Right ventricle myocardium inferior (tissue), 1 donor: Measurements from ENCODE around the gene CBLC. TPM values are rescaled to one million over a fixed set of nuclear protein-coding genes. Genes with fewer than 3 reads are reported as not detected.
A peak's percentile ranks its signal among the peaks of the same experiment; 100 is the strongest.

Source experiments
- ATAC-seq: fragments of 200-7000 bp; cut with Tn5 transposase; one replicate; pipeline ENCODE4 v1.9.1; 2020; ENCODE audit warnings: mild to moderate bottlenecking, moderate library complexity
- DNase-seq: peaks from one replicate; pipeline ENCODE4 v3.0.0; 2021; ENCODE audit errors: missing footprints
- intact Hi-C: fragments of 100-400 bp; cut with DNase I; formaldehyde crosslinking; loops from one replicate; pipeline ENCODE4 v1.11.0; 2022
- total RNA-seq: library from RNA; stranded (reverse); fragmentation: NEBNext Ultra II Directional; extraction: Animal tissue kit (Norgen Biotek cat#: 25700); gene quantifications from one replicate; pipeline ENCODE4 v1.2.1, GENCODE V29; 2021
- donor health status: DM: no; HTN: yes; CAD: no; lungs with severe emphysema.

The CBLC gene
- total RNA-seq, 1 donor from 2014 or later = not detected

DNA sequence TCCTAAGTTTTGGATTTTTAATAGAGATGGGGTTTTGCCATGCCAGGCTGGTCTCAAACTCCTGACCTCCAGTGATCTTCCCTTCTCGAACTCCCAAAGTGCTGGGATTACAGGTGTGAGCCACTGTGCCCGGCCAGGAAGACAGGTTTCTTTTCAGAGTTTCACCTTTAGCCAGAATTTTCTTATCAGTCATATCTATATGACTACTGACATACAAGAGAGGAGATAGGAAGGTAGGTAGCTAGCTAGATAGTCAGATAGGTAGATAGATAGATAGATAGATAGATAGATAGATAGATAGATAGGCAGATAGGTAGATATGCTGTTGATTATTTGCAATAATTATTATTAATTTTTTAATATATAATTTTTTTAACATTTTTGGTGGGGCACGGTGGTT, 7.6 kb downstream of the CBLC start:
- intact Hi-C loops = no loop called here
- ATAC-seq (no peak), DNase-seq (no peak)

DNA sequence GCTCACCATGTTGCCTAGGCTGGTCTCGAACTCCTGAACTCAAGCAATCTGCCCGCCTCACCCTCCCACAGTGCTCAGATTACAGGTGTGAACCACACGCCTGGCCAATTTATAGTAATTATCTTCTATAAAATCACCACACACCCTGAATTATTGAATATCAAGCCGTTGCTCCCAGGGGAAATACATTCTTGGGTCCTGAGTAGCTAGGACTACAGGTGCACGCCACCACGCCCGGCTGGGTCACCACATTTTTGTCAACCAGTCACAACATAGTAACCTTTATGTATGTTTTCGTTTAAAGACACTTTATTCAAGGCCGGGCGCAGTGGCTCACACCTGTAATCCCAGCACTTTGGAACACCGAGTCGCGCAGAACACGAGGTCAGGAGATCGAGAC, 8.3 kb downstream of the CBLC start:
- ATAC-seq (no peak), DNase-seq (no peak)
- intact Hi-C loops = no loop called here

DNA sequence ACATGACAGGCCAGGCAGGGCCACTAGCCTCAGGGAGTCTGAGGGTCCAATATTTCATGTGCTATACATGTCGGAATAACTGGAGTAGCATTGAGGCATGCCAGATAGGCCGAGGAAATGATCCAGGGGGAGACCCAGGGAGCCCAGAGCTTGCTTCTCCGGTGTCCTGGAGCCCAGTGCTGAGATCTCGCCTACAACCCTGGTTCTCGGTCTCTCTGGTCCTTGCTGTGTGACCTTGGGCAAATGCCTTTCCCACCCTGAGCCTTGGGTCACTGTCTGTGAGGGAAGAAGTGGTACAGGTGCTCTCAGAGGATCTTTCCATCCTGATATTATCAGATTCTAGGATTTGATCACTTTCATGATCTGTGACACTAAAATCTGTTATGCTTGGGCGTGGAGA, 11.3 kb downstream of the CBLC start:
- intact Hi-C loops = no loop called here
- DNase-seq (no peak), ATAC-seq (no peak)

DNA sequence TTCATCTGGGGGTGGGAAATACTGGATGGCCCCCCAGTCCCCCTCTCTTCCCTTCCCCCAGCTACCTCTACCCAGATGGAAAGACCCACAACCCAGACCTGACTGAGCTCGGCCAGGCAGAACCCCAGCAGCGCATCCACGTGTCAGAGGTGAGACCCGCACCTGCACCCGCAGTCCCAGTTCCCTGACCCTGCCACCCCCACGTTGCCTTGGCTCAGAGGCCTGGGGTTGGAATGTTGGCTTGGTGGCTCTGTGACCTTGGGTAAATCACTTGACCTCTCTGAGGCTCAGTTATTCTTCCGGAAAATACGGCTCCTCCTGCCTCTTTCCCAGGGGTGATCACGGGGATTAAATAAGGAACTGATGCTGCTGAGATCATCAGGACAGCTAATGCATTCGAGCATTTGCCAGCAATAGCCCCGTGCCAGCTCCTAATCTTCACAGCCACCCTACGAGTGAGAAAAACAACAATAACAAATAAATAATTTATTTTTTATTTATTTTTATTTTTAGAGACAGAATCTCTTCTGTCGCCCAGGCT, 12.3 kb downstream of the CBLC start:
- no peak for ATAC-seq

DNA sequence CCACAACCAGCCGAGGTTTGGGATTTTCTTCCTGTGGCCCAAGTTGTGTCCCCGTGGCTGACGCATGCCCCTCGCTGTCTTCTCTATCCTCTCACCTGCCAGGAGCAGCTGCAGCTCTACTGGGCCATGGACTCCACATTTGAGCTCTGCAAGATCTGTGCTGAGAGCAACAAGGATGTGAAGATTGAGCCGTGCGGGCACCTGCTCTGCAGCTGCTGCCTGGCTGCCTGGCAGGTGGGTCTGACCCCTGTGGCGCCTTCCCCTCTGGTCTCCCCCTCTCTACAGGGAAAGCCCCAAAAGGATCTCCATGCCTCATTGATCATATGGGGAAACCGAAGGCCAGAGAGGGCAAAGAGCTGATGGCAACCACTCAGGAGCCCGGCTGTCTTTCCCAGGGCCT, 14.6 kb downstream of the CBLC start:
- intact Hi-C loops = no loop called here
- DNase-seq (peak; percentile 3), ATAC-seq (no peak)

More for the DNA sequence above, 12.3 kb downstream of the CBLC start:
- no peak for DNase-seq
- intact Hi-C loops = no loop called here

DNA sequence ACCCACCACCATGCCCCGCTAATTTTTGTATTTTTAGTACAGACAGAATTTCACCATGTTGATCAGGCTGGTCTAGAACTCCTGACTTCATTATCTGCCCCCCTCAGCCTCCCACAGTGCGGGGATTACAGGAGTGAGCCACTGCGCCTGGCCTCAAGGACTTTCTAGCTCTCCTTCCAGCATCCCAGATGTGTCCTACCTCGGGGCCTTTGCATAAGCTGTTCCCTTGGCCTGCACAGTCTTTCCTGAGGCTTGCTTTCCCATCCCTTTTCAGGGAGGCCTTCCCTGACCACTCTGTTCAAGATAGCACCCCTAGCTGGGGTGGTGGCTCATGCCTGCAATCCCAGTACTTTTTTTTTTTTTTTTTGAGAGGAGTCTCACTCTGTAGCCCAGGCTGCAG, 16.9 kb downstream of the CBLC start:
- intact Hi-C loops = no loop called here
- no peak for ATAC-seq
- DNase-seq = peak; percentile 49

DNA sequence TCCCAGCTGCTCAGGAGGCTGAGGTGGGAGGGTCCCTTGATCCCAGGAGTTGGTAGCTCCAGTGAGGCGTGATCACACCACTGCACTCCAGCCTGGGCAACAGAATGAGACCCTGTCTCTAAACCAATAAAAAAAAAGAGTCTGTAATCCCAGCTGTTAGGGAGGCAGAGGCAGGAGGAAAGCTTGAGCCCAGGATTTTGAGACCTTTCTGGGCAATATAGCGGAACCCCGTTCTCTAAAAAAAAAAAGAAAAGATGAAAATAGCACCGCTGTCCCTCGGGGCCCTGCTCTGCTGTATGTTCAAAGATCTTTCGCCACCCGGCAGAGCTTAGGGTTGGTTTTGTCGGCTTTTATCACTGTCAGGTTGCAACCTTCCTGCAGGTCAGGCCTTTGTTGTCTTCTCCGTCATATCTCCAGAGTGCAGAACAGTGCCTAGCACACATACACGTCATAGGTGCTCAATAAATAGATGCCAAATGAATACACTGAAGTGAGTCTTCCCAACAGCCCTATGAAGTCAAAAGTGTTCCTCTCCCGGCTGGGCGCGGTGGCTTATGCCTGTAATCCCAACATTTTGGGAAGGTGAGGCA, 17.8 kb downstream of the CBLC start:
- ATAC-seq (no peak), DNase-seq (peak; percentile 13)

DNA sequence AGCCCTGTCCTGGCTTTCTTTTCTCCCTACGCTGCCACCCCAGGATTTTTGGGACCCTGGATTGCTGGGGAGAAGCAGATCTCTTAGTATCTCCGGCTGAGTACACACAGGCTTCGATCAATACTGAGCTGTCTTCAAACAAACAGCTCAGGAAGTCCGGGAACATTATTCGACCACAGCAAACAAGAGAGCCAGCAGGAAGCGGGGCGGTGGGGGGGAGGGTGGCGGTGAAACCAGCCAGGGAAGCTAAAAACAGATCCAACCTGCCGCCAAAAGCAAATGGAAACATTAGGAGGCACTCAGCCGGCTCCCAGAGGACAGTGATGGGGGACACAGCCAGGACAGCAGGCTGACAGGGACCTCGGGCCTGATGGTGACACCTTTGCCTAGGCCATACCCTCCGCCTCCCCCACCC, 19.0 kb downstream of the CBLC start:
- intact Hi-C loops = no loop called here
- peak; percentile 59 for ATAC-seq
- DNase-seq = peak; percentile 65

More for the DNA sequence above, 17.8 kb downstream of the CBLC start:
- intact Hi-C loops = no loop called here

DNA sequence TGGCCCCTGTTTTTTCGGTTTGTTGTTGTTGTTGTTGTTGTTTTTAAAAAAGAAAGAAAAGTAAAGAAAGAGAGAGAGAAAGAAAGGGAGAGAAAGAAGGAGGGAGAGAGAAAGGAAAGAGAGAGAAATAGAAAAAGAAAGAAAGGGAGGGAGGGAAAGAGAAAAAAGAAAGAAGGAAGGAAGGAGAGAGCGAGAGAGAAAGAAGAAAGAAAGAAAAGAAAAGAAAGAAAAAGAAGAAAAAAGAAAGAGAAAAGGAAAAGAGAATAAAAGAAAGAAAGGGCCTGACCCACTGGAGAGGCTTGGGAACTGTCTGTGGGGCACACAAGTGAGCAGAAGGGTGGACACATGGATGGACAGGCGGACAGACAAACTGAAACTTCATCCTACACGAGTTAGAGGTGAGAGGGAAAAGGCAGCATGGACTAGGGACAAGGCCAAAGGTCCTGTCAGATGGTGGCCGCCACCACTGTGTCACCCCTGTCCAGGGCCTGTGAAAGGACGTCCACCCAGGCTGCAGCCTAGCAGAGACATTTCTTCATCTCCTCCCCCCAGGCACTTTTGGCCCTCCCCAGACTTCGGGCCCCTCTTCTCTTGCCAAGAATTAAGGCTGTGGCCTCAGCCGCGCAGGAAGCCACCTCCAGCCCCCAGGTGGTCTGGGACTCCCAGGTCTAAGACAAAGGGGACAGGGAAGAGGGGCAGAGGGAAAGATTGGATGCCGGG, 22.1 kb downstream of the CBLC start:
- intact Hi-C loops = loop anchor here (1.0 kb wide), 1 partner anchor 46 kb away; no protein-coding TSS in a partner anchor
- DNase-seq = peak; percentile 34
- ATAC-seq = no peak

DNA sequence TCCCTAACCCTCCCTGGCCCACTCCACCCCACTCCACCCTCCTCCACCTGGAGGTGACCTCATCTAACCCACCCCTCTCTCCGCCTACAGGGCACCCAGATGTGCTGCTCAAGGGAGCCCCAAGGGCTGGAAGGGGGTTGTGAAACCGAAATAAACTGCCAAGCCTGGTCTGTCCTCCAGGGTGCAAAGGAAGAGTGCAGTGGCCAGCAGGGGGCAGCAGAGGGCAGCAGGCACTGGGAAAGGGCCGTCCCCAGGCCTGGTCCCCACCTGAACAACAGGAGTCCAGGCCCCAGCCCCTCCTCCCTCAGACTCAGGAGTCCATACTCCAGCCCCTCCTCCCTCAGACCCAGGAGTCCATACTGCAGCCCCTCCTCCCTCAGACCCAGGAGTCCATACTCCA, 22.8 kb downstream of the CBLC start:
- DNase-seq = peak; percentile 93
- intact Hi-C loops = loop anchor here (1.0 kb wide), 1 partner anchor 45 kb away; no protein-coding TSS in a partner anchor
- ATAC-seq = peak; percentile 92

DNA sequence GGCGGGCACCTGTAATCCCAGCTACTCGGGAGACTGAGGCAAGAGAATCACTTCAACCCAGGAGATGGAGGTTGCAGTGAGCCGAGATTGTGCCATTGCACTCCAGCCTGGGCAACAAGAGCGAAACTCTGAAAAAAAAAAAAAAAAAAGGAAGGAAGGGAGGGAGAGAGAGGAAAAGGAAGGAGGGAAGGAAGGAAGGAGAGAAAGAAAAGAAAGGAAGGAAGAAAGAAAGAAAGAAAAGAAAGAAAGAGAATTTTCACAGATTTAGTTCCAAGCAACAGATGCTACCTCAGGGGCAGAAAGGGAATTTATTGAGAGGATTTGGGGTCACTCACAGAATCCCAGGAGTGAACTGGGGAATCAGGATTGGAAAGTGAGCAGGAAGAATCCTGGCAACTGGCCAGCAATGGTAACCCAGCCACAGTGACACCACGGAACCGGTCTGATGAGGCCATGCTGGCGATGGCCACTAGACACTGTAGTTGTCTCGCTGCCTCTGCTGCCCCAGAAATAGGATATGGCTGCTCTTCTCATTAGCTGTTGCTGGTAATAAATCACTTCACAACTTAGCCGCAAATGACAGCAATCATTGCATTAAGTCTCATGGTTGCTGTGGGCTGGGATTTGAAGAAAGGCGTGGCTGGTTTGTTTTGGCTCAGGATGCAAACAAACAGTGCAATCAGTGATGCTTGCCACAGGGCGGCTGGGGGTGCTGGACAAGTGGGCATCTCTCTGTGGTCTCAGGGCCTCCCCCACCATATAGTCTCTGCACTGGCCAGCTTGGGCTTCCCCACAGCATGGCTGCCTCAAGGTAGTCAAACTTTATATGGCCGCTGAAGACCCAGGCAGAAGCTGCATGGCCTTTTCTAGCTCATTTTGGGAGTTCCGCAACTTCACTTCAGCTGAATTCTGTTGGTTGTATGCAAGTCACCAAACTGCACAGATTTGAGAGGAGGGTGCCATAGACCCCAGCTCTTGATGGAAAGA, 26.0 kb downstream of the CBLC start:
- DNase-seq (no peak), ATAC-seq (no peak)
- intact Hi-C loops = no loop called here

DNA sequence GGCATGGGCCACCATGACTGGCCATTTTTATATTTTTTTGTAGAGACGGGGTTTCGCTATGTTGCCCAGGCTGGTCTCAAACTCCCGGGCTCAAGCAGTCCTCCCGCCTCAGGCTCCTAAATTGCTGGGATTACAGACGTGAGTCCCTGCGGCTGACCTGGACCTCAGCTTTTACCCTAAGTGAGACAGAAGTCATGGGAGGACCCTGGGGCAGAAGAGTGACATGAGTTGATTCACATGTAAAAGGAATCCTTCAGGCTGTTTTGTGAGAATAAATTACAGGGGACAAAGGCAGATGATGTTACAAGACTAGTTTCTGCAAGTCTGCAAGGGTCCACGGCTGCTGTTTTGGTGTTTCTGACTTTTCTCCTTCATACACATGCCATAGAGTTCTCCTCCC, 28.6 kb downstream of the CBLC start:
- DNase-seq = no peak
- no peak for ATAC-seq
- intact Hi-C loops = no loop called here

DNA sequence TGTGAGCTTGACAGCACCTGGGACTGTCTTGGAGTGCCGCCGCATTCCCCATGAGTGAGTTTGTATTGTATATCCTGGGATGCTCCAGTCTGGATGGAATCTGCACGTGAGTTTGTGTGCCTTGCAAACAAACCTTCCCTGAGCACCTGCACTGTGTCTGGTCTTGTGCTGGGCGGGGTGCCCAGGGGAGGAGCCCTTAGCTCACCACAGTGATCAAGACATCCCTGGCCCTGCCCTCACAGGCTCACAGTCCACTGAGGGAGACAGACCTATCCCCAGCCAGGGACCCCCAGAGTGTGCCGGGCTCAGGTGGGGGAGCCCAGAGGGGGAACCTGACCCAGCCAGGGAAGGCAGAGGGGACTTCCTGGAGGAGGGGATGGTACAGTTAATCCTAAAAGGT, 29.5 kb downstream of the CBLC start:
- DNase-seq = no peak
- intact Hi-C loops = no loop called here
- no peak for ATAC-seq

DNA sequence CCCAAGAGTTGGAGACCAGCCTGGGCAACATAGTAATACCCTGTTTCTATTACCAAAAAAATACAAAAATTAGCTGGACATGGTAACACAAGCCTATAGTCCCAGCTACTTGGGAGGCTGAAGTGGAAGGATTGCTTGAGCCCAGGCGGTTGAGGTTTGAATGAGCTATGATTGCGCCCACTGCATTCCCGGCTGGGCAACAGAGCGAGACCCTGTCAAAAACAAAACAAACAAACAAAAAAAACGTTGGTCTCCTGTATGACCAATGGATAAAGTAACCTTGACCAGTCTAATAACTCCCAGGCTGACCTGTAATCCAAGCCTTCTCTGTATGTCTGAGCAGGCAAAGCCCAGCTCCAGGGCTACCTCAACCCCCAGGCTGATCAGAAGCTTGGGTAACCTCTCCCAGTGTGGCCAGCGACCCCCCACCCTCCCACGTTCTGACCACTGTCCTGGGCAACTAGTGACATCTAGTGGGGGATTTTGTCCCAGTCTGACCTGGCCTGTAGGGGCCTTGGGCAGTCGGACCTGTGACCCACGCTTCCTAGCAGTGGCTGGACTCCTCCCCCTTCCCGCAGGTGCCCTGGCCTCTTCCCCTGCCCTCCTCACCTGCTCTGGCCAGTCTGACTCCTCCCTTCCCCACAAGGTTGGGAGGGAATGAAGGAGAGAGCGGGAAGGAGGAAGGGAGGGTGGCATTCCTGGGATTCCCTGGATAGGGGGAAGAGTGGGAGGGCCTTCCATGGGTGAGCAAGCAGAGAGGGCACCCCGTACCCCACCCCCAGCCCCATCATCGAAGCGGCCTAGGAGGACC, 30.2 kb downstream of the CBLC start:
- ATAC-seq (peak; percentile 55), DNase-seq (no peak)
- intact Hi-C loops = loop anchor here (2.0 kb wide), 1 partner anchor 15 kb away; no protein-coding TSS in a partner anchor

DNA sequence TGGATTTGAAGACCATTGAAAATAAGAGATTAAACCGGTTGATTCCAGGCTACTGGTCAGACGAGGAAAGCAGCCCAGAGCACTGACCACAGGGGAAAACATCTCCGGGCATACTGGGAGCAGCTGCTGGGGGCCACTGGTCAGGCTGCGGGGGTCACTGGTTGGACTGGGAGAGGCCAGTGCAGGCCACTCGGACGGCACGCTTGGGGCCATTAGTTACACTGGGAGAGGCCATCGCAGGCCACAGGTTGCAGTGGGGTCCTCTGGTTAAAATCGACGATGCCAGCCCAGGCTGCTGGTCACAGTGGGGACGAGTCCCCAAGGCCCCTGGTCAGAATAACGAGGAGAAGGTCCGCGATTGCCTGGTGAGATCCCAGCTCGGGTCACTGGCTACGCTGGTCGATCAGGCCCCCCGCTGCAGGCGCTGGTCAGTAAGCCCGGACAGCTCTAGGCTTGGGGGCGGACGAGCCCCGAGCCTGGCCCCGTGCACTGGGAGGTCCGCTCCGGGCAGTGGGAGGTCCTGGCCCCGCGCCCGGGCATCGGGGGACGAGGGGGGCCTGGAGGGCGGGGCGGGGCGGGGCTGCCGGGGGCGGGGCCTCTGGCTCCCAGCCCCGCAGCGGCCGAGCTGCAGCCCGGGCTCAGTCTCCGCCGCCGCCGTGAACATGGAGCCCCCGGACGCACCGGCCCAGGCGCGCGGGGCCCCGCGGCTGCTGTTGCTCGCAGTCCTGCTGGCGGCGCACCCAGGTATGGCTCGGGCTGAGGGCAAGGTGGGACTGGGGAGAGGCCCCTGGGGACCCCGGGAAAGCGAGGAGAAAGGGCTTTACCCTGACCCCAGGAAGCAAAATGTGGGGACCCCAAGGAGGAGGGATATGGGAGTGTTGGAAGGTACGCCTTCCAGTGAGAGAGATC, 31.0 kb downstream of the CBLC start, which contains the start of gene BCAM:
BCAM (plus strand) TSS at position 641 of the 909 bp plus-strand sequence; CDS start at position 663, 22 bp downstream.
- intact Hi-C loops = loop anchor here (2.0 kb wide), 1 partner anchor 14 kb away; no protein-coding TSS in a partner anchor
- DNase-seq = peak; percentile 90
- ATAC-seq = peak; percentile 90

DNA sequence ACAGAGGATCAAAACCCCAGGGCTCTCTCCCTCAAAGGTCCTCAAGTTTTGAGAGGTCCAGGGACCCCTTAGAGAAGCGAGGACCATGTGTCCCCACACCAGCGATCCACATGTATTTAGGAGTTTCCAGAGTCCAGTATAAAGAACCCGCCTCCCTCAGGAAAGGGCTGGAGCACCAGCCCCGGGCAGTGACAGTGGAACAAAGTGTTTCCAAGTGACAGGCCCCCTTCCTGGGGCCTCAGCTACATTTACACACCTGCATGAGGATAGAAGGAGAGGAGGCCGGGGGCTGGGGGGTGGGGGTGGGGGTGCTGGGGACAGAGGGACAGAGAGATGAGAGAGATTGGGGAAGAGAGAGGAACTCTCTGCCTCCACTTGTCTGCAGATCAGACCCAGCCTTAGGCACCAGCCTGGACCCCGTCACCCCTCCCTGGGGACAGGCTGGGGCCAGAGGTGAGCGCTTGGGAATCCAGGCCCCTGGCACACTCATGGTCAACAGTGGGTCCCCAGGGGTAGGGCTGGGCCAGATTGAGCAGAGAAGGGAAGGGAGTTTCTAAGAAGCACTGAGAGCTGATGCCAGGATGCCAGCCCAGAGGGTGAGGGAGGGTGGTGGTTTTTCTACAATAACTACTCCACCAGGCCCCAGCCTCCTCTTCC, 32.0 kb downstream of the CBLC start:
- DNase-seq (no peak), ATAC-seq (no peak)
- intact Hi-C loops = loop anchor here (2.0 kb wide), 1 partner anchor 13 kb away; no protein-coding TSS in a partner anchor
